Psoas muscle (tissue), 8 donors: Measurements from ENCODE around the gene CENPB. TPM values are rescaled to one million over a fixed set of nuclear protein-coding genes. Genes with fewer than 3 reads are reported as not detected.

ENCODE experiments used
- ATAC-seq, 4 donors: fragments of 200-7000 bp; cut with Tn5 transposase; one replicate each; pipeline ENCODE4 v1.9.1; 2020; ENCODE audit warnings: moderate library complexity in 3 of 4, mild to moderate bottlenecking in 2 of 4
- DNase-seq, 2 donors: peaks; one replicate each; pipeline ENCODE4 v3.0.0-alpha.2; 2020
- H3K27ac ChIP-seq: fragments of 200-600 bp; one replicate; pipeline ENCODE4 v1.8.0; 2022
- H3K27me3 ChIP-seq, 3 donors: fragments of 200-600 bp in 1 of 3; one replicate each; pipeline versions ENCODE4 v1.6.1 to v1.8.0; 2013 to 2022; ENCODE audit warnings: low read length in 2 of 3, mild to moderate bottlenecking in 2 of 3, moderate library complexity in 1 of 3; ENCODE audit not compliant: insufficient read depth in 3 of 3
- H3K36me3 ChIP-seq, 2 donors: fragments of 200-600 bp in 1 of 2; one replicate each; pipeline versions ENCODE4 v1.6.1 to v1.8.0; 2013 to 2022; ENCODE audit warnings: low read depth in 1 of 2, mild to moderate bottlenecking in 1 of 2, moderate library complexity in 1 of 2; ENCODE audit not compliant: insufficient read depth in 1 of 2
- H3K4me1 ChIP-seq: fragments of 200-600 bp; one replicate; pipeline ENCODE4 v1.8.0; 2022
- H3K4me3 ChIP-seq: fragments of 200-600 bp; one replicate; pipeline ENCODE4 v1.8.0; 2022; ENCODE audit warnings: mild to moderate bottlenecking
- H3K9me3 ChIP-seq: fragments of 200-600 bp; one replicate; pipeline ENCODE4 v1.8.0; 2022
- CTCF ChIP-seq: fragments of 200-600 bp; IDR thresholded peaks from one replicate; pipeline ENCODE4 v1.8.0; 2022; ENCODE audit warnings: antibody characterized with exemption
- WGBS, 3 donors: extraction: QIAGEN DNeasy Blood & Tissue Kit; methylation state at CpG; one replicate each; pipeline versions ENCODE4 v1.1.6 to v1.1.7; 2013; 5-methylcytosine and 5-hydroxymethylcytosine counted together
- intact Hi-C, 2 donors: fragments of 100-400 bp; cut with DNase I; formaldehyde crosslinking; loops; one replicate each; pipeline versions ENCODE4 v1.11.0 to v1.14.2; 2022
- polyA plus RNA-seq, 3 donors: library from polyadenylated mRNA; stranded (reverse); fragments of 200-250 nt; gene quantifications; one replicate each; pipeline ENCODE4 v1.2.3, GENCODE V29; 2013
- total RNA-seq, 4 donors: library from RNA; stranded (reverse); fragmentation: NEBNext Ultra II Directional in 2 of 4; extraction: Animal tissue kit (Norgen Biotek cat#: 25700) in 2 of 4; gene quantifications; one replicate each; pipeline versions ENCODE4 v1.2.1 to v1.2.4, GENCODE V29; 2021 to 2023
- donor health status: healthy with polysubstance abuse.
- donor health status: DM: no; HTN: no; CAD: no; lungs with moderate emphysema.
- donor health status: Bipolar disorder and iron deficiency.
- donor health status: healthy.
- donor health status: DM: yes; HTN: yes; CAD: no.
- donor health status: DM: no; HTN: no; CAD: no.
- donor health status: DM: no; HTN: no; CAD: no.
- donor health status: DM: yes; HTN: yes; CAD: no.

CENPB gene
- total and polyA plus RNA-seq, 7 donors = 74.3 to 144 (median 99.0) TPM

DNA sequence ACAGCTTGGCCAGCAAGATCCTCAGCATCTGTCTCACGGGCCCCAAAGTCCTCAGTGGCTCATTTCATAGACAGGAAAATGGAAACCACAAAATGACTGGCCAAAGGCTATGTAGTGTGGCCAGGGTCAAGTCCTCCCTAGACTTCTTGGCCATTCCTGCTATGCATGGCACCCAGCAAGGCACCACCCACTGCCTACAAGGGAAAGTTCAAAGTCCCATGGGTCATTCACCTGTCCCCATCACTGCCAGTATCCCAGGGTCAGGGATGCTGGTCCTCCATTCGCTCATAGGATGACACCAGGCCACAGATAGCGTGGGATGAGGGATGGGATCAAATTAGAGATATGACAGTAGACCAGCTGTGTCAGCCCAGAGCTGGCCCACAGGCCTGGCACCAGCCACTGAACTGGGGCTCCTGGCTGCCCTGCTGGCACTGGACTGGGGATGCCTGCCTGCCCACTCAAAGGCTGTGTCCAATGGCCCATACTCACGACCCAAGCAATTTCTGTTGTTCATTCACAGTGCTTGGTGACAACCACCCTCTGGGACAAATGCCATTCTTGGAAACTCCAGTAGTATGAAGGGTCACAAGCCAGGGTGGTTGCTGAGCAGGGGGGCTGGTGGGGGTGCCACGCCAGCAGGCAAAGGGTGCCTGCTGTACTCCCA lies 30.6 kb downstream of the CENPB start:
- Histone ChIP-seq H3K27ac (no peak overlapping the region), H3K4me3 (no peak overlapping the region), H3K27me3 (peaks cover 0 to 9% (median 2%) of the 10 kb centered on the region in 3 donors), H3K4me1 (no peaks in the 10 kb centered on the region), H3K9me3 (no peaks in the 10 kb centered on the region), H3K36me3 (no peaks in the 10 kb centered on the region)
- TF ChIP-seq CTCF = no peak
- 51 to 62% (median 55%) methylated on average over 4 to 5 of the region's 5 CpGs for WGBS, 3 donors
- intact Hi-C loops = no loop called here
- DNase-seq = no peak
- no peak for ATAC-seq

DNA sequence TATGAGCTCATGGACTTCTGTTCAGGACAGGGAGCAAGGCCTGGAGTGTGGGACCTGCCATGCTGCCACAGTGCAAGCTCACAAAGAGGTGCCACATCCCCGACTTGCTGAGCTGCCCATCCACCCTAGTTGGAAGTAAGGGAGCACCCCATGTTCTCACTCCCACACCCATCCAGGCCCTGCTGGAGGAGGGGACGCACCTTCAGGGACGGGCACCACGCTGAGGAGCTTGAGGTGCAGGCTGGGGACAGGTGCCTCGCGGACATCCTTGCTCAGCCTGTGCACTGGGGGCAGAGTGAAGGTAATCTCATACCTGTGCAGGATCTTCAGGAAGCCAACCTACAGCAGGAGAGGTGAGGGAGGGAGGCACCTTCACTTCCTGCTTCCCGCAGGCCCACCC lies 31.3 kb downstream of the CENPB start:
- DNase-seq (no peak), ATAC-seq (no peak)
- Histone ChIP-seq H3K27me3 (peaks cover 0 to 16% (median 2%) of the 10 kb centered on the region in 3 donors), H3K9me3 (no peaks in the 10 kb centered on the region), H3K36me3 (no peaks in the 10 kb centered on the region), H3K4me3 (no peak overlapping the region), H3K27ac (no peak overlapping the region), H3K4me1 (no peaks in the 10 kb centered on the region)
- WGBS, 3 donors = 83 to 94% (median 85%) methylated on average over 7 of the region's 7 CpGs
- TF ChIP-seq CTCF = no peak
- intact Hi-C loops = no loop called here

DNA sequence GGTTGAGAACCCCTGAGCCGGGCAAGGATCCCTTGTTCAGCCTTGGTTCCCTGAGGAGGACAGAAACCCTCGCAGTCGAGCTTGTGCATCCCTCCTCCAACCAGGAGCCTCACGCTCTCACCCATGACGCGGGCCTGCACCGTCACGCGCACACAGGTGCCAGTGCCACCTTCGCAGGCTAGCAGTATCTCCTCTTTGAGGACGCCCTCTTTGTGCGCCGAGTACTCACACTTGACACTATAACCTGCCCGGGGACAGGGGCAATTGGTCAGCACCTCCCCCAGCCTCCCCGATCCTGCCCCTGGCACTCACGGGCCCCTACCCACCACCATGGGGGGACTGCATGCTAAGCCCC lies 32.3 kb downstream of the CENPB start:
- H3K4me3 ChIP-seq = no peak overlapping the region
- H3K27ac ChIP-seq = no peak overlapping the region
- WGBS, 3 donors = 86 to 87% (median 87%) methylated on average over 16 of the region's 16 CpGs
- ATAC-seq (no peak), DNase-seq (no peak)
- no peak for TF ChIP-seq CTCF
- H3K27me3 ChIP-seq = peaks cover 0 to 26% (median 2%) of the 10 kb centered on the region in 3 donors
- H3K4me1 ChIP-seq = no peaks in the 10 kb centered on the region
- H3K9me3 ChIP-seq = no peaks in the 10 kb centered on the region
- no peaks in the 10 kb centered on the region for H3K36me3 ChIP-seq
- intact Hi-C loops = loop anchor here in 1 of 2 donors (5.0 kb wide), 1 partner anchor 37 kb away; no protein-coding TSS in a partner anchor

GRCh38 chr20:3753501-3754275 lies 32.9 kb downstream of the CENPB start:
- no peak for TF ChIP-seq CTCF
- Histone ChIP-seq H3K36me3 (no peaks in the 10 kb centered on the region), H3K9me3 (no peaks in the 10 kb centered on the region), H3K27me3 (peaks cover 0 to 31% (median 2%) of the 10 kb centered on the region in 3 donors), H3K4me3 (no peak overlapping the region), H3K27ac (no peak overlapping the region), H3K4me1 (no peaks in the 10 kb centered on the region)
- intact Hi-C loops = loop anchor here in 1 of 2 donors (5.0 kb wide), 1 partner anchor 36 kb away; no protein-coding TSS in a partner anchor
- 69 to 82% (median 76%) methylated on average over 25 to 26 of the region's 26 CpGs for WGBS, 3 donors
- ATAC-seq = peak in 1 of 4 donors; percentile 7
- no peak for DNase-seq
